RWPE1 (cell line): ENCODE results near the gene PAX3.

Experiments
- CTCF ChIA-PET: fragments of 350-600 bp; sonication (Branson Sonifier 250); formaldehyde crosslinking; extraction: SDS; loops from one replicate; lab custom pipeline; 2021; lab: Yijun Ruan, JAX
- POLR2A ChIA-PET: fragments of 400-600 bp; formaldehyde crosslinking; extraction: SDS; loops from one replicate; lab custom pipeline; 2020; ENCODE audit warnings: antibody characterized with exemption; ENCODE audit not compliant: low non-redundant PET; lab: Yijun Ruan, JAX
- DNase-seq: peaks from one replicate; pipeline ENCODE4 v3.0.0; 2012; ENCODE audit warnings: low spot score
- H3K27ac ChIP-seq: fragments of 450-650 bp; 2 replicates; pipeline ENCODE4 v1.5.1; 2017
- CTCF ChIP-seq: fragments of 450-650 bp; conservative IDR thresholded peaks from 2 replicates; pipeline ENCODE4 v1.5.1; 2017; ENCODE audit warnings: low read depth, mild to moderate bottlenecking

PAX3 gene

DNA sequence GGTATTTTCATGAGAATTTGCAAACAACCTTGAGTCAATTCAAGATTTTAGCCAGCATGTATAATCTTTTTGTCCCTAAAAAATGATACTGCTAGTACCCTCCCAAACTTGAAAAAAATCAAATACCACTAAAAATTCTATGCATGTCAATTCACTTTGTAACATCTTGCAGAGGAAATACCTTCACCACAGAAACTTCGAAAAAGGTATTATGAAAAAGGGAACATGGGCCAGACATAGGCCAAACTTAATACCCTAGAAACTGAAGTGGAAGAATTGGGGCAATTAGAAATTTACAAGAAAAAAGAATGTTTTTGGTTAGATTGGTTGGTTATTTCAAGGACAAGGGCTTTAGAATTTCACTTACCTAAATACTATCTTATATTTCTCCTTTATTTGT, 48.5 kb downstream of the PAX3 start:
- POLR2A ChIA-PET, result no interaction called here
- CTCF ChIA-PET, result no interaction called here
- DNase-seq, result no peak
- no peak for TF ChIP-seq CTCF
- no peak overlapping the region for H3K27ac ChIP-seq

DNA sequence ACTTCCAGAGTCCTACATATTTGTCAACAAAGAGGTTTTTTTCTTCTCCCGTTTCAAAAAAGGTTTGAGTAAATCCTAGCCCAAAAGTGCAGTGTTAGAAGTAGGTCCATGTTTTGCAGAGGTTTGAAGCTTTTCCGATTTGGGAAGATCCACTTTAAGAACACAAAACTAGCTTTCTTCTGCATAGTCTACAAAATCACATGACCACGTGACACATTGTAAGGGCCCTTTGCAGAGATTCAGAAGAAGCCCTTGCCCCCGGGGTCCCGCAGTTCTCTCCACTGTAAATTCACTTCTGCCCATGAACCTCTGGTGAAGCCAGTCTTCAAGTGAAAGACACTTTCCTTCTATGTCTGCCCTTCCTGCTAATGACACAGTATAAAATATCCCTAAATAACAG, 49.4 kb downstream of the PAX3 start:
- ChIA-PET CTCF (no interaction called here), POLR2A (no interaction called here)
- H3K27ac ChIP-seq, result no peak overlapping the region
- TF ChIP-seq CTCF, result no peak
- DNase-seq, result no peak

GRCh38 chr2:222248818-222249217, 50.0 kb downstream of the PAX3 start:
- DNase-seq, result no peak
- no peak for TF ChIP-seq CTCF
- CTCF ChIA-PET, result no interaction called here
- H3K27ac ChIP-seq, result no peak overlapping the region
- POLR2A ChIA-PET, result no interaction called here

- ChIA-PET CTCF (interaction anchor here (0.5 kb wide), 1 partner anchor 1492 kb away, joined by 3 read pairs; no protein-coding TSS in a partner anchor), POLR2A (no interaction called here)
- DNase-seq, result no peak
- no peak for TF ChIP-seq CTCF
- no peak overlapping the region for H3K27ac ChIP-seq
Observed at GRCh38 chr2:222248256-222248655, 50.5 kb downstream of the PAX3 start.

- no peak overlapping the region for H3K27ac ChIP-seq
- no peak for TF ChIP-seq CTCF
- ChIA-PET CTCF (no interaction called here), POLR2A (no interaction called here)
- no peak for DNase-seq
Observed at GRCh38 chr2:222242532-222242931, 56.3 kb downstream of the PAX3 start.

- POLR2A ChIA-PET, result no interaction called here
- no peak for TF ChIP-seq CTCF
- no peak for DNase-seq
- H3K27ac ChIP-seq, result no peak overlapping the region
- CTCF ChIA-PET, result no interaction called here
Observed at GRCh38 chr2:222241128-222241870, 57.5 kb downstream of the PAX3 start.
